Islet precursor cell (in vitro differentiated cells): ENCODE results near the gene EMX1.

Experiments
- DNase-seq: peaks from one replicate; pipeline ENCODE4 v3.0.0-alpha.2; 2018

EMX1 gene

GRCh38 chr2:72926368-72926767 is 9.0 kb downstream of the EMX1 start:
- DNase-seq: peak; percentile 26

DNA sequence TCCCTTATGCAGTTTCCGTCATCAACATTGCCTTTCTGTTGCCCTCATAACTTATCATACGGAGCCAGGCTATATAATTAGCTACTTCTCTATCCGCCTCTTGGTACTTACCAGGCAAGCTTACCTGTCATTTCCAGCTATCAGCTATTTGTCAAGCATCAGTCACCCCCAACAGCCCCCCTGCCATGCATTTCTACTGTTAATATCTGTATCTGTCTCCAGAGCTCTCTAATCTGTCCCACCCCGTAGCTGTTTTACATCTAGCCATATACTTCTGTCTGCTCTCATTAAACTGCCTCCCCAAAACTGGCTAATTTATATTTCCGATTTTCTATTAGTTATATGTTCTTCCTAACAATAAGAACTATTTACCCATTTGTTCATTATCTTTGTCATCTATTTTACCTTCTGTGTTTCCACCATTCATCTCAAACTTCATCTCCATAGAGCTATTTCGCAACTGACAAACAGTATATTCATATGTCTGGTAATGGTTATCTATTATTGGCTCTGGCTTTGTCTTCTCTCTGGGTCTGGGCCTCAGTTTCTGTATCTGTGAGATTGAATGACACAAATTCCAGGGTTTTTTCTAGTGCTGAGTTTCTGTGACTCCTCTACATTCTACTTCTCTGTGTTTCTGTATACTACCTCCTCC is 9.6 kb downstream of the EMX1 start:
- DNase-seq: no peak

GRCh38 chr2:72927619-72928550 is 10.6 kb downstream of the EMX1 start:
- DNase-seq: peak; percentile 37

GRCh38 chr2:72929010-72929409 is 11.7 kb downstream of the EMX1 start:
- DNase-seq: no peak

DNA sequence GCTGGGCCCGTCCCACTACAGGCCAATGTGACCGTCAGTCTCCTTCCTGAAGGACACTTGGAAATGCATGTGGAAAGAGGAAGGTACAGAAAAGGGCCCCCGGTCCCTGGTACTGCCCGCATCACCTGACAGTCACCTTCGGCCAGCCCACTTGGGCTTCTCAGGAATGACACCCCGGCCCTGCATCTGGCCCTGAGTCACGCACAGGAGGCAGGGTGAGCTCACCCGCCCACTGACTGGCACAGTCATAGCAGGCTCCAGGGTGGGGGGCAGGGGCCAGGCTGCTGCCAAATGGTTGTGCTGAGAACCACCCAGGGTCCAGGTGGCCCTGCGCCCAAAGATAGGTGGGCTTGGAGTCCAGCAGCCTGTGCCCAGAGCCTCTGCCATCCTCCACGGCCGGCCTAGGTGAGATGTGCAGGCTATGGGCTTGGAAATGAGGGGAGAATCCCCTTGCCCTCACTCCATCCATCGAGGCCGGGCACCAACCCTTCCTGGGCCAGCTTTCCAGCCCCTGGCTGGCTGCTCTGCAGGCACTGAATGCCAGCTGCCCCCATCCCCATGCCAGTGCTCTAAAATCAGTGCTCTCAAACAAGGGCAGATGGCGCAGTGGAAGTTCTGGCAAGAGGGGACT is 14.1 kb downstream of the EMX1 start:
- DNase-seq: no peak

DNA sequence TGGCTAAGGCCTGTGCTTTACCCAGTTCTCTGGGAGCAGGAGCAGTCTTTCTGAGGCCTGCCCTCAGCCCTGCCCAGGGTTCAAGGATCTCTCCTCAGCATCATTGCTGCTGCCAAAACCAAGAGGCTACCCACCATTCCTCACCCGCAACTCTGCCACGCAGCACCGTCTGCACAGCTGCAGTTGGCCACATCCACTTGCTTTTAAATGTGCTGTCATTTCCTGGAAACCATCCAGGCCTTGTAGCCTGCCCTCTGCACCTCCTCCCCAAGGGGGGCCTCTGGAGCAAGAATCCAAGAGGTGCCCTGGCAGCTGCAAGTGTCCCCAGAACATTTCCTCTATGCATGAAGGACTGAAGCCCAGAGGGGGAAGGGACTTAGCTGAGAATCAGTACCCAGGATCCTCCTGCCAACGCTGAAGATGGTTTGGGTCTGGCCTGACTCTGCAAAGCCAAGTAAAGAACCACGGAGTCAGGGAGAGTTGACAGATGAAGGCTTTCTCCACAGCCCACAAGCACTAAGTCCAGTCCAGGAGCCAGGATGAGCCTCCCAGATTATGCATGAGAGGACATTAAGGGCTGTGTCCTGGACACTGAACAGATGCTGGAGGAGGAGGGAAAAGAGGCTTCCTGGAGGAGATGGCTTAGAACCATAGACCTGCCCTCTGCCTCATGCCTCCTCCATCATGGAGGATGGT is 14.9 kb downstream of the EMX1 start:
- DNase-seq: no peak

DNA sequence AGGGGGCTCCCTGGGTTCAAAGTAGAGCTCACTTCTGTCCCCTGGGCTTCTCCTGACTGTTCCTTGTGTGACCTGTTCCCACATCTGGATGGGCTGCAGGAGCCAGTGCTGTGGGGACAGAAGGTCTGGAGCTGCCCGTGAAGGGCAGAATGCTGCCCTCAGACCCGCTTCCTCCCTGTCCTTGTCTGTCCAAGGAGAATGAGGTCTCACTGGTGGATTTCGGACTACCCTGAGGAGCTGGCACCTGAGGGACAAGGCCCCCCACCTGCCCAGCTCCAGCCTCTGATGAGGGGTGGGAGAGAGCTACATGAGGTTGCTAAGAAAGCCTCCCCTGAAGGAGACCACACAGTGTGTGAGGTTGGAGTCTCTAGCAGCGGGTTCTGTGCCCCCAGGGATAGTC is 15.5 kb downstream of the EMX1 start:
- no peak for DNase-seq

- no peak for DNase-seq
Observed at GRCh38 chr2:72933207-72933606, 15.9 kb downstream of the EMX1 start.

GRCh38 chr2:72933646-72934151 is 16.4 kb downstream of the EMX1 start:
- DNase-seq: no peak

- no peak for DNase-seq
Observed at GRCh38 chr2:72934683-72935610, 17.6 kb downstream of the EMX1 start.

GRCh38 chr2:72935611-72935957 is 18.3 kb downstream of the EMX1 start:
- no peak for DNase-seq

- DNase-seq: no peak
Observed at GRCh38 chr2:72936660-72937355, 19.5 kb downstream of the EMX1 start.

DNA sequence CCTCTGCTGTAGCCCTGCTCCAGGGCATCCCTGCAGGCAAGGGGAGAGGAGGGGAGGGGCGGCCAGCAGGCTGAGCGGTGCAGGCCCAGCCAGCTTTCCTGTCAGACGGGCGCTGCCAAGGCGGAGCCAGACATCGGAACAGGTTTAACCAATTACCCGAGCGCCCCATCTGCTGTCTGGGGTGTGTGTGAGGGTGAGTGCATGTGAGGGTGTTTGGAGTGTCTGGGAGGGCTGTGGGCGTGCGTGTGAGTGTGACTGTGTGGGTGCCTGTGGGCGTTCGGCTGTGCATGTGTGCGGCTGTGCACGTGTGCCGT is 20.0 kb downstream of the EMX1 start:
- DNase-seq: no peak

- DNase-seq: no peak
Observed at GRCh38 chr2:72938455-72938854, 21.1 kb downstream of the EMX1 start.

DNA sequence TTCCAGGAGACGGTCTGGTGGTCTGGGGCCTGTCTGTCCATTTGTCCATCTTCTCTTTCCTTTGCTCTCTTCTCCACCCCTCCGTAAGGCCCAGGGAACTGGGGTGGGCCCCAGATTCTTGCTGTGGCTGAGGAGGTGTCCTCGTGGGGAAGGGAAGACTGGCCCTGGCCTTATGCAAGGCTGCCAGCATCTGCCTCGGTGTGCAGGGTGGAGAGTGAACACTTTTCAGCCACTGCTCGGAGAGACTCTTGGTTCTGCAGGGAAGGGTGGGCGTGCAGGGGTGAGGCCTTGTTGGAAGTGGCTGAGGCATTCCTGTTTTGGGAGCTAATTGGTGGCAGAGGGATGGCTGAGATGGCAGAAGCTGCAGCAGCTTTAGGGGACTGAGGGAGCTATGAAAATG is 23.0 kb downstream of the EMX1 start:
- DNase-seq: no peak

DNA sequence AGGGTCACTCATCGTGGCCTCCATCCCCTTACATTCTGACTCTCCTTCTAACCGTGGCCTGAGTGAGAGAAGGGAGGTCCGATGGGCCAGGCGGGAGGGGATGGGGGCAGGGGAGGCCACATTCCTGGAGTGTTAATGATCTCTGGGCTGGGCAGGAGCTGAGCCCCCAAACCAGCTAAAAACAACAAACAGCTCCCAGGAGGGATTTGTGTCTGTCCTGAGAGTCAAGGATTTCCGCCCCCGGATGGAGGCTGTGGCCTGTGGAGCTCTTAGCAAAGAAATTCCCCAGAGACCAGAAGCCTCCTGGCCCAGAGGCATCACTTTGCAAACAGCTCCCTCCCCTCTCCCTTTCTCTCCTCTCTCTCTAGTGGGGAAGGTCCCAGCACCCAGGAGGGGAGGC is 23.5 kb downstream of the EMX1 start:
- peak; percentile 71 for DNase-seq

DNA sequence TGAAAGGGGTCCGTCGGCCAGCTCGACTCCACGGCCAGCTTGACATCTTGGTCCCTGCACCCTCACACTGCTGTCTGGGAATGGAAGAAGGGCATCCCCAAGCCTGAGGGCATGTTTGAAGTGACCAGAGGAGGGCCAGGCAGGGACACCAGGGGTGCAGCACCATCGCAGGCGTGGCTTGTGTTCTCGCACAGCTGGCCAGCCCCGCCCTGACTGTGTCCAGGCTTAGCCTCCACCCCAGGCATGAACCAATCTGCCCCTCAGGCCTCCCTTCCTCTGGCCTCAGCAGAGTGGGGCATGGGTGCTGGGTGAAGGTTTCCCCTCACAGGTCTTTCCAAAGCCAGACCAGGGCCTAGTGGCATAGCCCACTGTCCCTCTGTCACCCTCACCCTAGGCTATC is 25.0 kb downstream of the EMX1 start:
- no peak for DNase-seq

- DNase-seq: no peak
Observed at GRCh38 chr2:72942881-72943418, 25.6 kb downstream of the EMX1 start.

- no peak for DNase-seq
Observed at GRCh38 chr2:72943540-72944395, 26.4 kb downstream of the EMX1 start.

DNA sequence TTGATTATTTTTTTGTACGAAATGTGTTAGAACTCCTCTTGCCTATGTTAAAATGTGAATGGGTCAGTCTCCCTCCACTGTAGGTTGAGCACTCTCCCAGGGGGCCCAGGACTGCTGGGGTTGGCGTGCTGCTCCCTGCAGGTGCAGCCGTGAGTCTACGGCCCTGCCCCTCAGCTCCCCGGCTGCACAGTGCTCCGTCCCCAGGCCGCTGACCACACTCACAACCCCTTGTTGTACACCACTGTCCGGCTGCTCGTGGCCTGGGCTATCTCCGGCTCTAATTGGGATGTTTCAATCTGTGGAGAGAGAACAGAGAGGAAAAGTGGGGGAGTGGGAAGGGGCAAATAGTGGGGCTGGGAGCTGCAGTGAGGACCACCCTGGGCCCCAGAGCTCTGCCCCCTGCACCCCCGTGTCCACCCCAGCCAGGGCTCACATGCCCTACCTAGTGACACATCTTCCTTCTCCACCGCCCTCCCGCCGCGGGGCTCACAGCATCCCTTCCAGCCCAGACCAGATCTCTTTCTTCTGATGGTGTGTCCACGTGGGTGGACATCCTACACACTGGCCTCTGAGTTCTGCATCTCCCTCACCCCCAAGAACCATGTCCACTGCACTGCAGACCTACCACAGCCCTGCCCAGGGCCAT is 27.6 kb downstream of the EMX1 start:
- no peak for DNase-seq
